Measurements from ENCODE around the gene ERAP2. TPM values are rescaled to one million over a fixed set of nuclear protein-coding genes. Genes with fewer than 3 reads are reported as not detected.

The ERAP2 gene
- total RNA-seq, 1 donor from 2014 or later, result 6.1 TPM

DNA sequence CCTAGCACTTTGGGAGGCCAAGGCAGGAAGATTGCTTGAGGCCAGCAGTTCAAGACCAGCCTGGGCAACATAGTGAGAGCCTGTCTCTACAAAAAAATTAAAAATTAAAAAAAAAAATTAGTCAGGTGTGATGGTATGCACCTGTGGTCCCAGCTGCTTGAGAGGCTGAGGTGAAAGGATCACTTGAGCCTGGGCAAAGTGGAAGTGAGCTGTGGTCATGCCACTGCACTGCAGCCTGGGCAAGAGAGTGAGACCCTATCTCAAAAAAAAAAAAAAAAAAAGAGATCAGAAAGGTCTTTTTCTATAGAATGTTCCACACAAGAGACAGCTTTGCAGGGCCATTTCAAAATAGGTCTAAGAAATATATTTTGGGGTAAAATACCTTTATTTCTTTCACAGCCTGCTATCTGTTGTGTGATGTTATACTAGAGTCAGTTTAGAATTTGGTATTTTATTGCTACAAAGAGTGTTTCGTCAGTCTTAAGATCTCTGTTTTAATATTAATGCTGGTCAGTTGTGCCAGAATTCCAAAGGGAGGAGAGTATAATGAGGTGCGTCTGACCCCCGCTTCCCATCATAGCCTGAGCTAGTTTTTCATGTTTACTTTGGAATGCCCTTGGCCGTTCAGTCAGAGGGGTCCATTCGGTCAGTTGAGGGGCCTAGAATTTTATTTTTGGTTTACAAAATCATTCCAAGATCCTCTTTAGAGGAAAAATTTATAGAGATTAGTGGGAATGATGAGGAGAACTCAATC lies 69.0 kb downstream of the ERAP2 start:
- intact Hi-C loops (cut with micrococcal nuclease), result no loop called here
- no peak for DNase-seq
- no peak for ATAC-seq

DNA sequence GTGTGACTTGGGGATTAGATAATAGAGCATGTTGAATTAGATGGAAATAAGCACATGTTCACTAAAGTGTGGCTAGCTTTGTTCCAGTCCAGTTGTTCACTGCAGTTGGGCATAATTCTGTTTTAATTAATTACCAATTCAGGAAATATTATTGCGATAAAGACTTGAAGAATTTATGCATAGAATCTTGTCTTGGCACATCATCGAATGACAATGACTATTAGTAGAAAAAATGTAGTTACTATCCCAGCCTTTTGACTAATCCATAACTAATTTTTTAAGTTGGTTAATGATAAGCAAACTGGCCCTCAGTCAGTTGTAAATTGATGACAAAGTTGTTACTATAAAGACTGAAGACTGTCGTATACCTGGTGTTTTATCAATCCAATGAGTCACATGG lies 70.1 kb downstream of the ERAP2 start:
- DNase-seq, result no peak
- ATAC-seq, result no peak
- intact Hi-C loops (cut with micrococcal nuclease), result no loop called here

DNA sequence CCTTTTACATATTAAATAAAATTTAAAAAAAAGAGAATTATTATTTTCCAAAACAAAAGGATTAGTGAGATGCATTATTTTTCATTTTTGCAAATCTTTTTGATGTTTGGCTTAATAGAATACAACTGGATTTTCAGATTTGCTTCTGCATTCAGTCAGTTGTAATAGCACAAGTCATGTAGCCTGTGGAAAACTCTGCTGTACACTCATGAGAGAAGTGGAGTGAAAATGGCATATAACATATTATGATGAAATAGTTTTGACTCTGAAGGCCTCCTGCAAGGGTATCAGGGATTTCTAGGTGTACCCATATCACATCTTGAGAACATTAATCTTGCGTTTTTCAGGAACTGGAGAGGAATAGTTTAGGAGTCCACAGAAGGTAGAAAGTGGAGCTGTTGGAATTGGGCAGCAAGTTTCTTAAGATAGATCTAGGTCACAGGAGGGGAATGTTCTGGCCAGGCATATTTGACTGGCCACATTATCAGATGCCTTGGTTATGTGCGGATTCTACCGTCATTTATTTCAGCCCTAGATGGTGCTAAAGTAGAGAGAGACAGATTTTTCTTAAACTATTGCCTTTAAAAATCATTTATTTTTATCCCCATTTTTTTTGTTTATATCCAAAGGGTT lies 75.9 kb downstream of the ERAP2 start:
- intact Hi-C loops (cut with micrococcal nuclease), result no loop called here

DNA sequence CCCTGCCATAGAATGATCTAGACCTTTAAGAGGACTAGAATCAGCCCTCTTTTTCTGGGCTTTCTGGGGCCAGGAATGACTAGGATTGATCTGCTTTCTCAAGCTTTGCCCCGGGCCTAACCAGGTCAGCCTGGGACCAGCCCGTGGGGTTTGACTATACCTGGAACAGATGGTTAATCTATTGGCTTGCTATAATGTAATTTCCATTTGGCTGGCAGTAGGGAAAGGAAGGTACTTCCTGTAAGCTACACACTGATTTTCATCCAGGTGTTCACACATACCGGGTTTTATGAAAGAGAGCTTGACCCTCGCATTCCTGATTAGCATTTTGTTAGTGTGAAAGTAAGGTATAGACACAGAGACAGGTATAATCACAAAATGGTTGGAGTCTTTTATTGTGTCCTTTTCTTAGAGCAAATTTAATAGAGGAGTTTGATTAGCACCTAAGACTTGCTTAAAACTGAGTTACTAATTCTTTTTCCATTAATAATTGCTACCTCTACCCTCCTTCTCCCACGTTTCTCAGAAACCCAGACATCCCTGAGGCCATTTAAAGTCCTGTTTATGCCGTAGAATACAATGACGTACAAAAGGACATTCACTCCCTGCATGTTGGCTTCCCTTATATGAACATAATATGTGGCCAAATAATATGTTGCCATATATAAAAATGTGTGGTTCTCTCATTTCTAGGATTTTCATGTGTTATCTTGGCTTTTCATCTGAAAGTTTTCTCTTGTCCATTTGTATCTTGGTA lies 76.9 kb downstream of the ERAP2 start:
- intact Hi-C loops (cut with micrococcal nuclease), result no loop called here
- ATAC-seq, result peak; percentile 24
- no peak for DNase-seq

More for the DNA sequence above, 75.9 kb downstream of the ERAP2 start:
- DNase-seq, result no peak
- peak; percentile 88 for ATAC-seq

DNA sequence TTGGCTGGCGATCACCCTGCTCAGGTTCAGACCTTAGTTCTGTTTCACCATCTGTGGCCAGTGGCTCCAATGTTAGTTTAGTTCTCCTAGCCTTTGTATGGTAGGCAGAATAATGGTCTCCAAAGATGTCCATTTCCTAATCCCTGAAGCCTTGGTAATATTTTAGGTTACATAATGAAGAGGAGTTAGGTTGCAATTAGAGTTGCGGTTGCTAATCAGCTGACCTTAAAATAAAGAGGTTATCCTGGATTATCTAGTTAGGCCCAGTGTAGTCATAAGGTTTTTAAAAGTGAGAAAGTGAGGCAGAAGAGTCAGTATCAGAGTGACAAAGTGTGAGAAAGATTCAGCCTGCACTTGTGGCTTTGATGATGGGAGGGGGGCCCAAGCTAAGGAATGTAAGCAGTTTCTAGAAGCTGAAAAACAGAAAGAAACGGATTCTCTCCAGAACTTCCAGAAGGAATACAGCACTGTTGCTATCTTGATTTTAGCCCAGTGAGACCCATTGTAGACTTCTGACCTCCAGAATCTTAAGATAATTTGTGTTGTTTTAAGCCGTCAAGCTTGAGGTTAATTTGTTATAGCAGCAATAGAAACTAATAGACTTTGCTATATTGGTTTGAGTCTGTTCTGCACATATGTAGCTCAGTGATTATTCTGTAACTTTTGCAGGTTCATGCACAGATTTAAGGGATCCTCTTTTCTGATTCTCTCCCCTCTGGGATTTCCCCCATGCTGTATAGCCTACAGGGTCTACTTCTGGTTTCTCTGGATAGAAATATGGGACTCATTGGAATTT lies 81.2 kb downstream of the ERAP2 start:
- intact Hi-C loops (cut with micrococcal nuclease), result no loop called here
- no peak for ATAC-seq

DNA sequence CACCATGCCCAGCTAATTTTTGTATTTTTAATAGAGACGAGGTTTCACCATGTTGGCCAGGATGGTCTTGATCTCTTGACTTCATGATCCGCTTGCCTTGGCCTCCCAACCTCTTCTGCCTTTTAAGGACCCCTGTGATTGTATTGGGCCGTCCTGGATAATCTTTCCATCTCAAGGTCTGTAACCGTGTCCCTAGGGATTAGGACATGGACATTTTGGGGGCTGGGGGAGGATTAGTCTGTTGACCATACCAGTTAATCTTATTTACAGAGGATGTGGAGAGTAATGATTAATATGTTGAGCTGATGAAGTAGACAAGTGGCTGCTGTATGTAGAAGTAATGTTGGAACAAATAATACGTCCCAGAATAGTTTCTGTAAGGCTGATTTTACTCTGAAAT lies 82.7 kb downstream of the ERAP2 start:
- DNase-seq (no peak), ATAC-seq (no peak)
- intact Hi-C loops (cut with micrococcal nuclease), result no loop called here

More for the DNA sequence above, 81.2 kb downstream of the ERAP2 start:
- no peak for DNase-seq

DNA sequence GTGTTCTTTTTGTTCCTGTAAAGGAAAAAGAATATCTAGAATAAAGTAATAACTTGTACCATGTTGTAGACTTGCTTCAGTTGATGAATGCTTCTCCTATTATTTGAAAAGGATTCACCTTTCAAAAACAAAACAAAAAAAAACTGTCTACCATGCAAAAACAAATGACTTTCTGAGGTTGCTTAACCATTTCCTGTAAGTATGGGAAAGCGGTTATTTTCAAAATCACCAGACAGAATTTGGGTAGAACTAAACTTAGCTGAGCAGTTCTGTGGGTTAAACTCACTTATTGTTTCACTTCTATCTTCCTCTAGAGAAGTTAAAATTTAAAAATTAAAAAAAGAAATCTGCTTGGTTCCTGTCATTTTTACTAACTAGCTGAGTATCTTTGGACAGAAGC lies 84.8 kb downstream of the ERAP2 start:
- DNase-seq (no peak), ATAC-seq (no peak)
- intact Hi-C loops (cut with micrococcal nuclease), result no loop called here

DNA sequence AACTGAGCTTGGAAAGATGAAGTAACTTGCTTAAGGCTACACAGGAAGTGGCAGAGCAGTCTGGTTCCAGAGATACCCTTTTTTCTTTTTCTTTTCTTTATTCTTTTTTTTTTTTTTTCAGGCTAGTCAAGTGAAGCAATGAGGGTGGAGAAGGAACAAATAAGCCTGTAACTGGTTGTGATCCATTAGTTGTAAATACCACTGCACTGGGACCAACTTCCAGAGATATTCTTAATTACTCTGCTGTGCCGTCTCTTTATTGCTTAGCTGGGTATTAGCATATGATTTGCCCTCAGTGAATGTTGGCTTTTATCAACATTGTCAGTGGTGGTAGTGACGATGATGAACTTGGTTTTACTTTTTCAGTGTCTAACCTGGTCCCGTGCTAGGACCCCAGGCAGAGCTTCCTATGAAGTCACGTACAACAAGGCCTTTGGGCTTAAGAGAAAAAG lies 86.3 kb downstream of the ERAP2 start:
- intact Hi-C loops (cut with micrococcal nuclease), result no loop called here
- DNase-seq (no peak), ATAC-seq (peak; percentile 16)

DNA sequence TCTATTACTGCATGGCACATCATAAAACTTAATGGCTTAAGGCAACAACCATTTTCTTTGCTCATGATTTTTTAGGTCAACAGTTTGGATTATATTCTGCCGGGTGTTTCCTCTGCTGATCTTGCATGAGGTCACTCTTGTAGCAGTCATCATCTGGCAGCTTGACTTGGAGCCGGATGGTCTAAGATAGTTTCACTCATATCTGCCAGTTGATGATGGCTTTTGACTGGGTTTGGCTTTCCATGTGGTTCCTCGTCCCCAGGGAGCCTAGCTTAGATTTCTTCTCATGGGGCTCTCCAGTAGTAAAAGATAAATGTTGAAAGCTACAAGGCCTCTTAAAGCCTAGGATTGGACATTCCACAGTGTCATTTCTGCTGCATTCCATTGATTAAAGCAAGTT lies 87.0 kb downstream of the ERAP2 start:
- peak; percentile 91 for ATAC-seq
- DNase-seq, result peak; percentile 48
- intact Hi-C loops (cut with micrococcal nuclease), result no loop called here

DNA sequence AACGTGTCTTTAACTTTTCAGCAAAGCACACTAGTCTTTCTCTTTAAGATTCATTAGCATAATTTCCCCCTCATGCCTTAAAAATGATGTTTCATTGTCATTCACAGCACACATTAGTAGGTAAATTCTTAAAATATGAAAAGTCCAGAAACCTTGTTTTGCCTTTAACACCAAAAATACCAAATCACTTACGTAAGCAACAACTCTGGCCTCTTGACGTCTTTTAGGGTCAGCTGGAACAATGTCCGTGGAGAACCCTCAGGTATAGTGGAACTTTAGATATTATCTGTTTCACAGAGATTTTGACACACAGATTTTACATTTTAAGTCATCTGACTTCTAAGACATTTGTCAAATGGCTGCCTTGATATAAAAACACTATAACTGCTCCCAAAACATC lies 90.5 kb downstream of the ERAP2 start:
- ATAC-seq, result no peak
- no peak for DNase-seq
- intact Hi-C loops (cut with micrococcal nuclease), result no loop called here

DNA sequence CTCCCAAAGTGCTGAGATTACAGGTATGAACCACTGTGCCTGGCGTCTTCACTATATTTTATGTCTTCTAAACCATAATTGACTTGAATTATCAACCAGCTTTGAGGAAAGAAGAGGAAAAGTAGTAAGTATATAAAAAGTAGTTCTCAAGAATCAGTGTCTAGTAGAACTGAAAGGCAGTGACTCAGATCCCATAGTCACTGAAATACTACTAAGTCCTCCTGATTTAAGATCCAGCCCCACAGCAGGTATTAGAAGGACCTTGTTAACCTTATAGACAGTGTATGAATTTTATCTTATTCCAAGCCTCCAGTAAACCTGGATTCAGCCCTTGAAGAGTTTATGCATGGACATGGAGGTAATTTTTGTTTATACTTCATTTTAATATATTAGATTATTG lies 91.1 kb downstream of the ERAP2 start:
- intact Hi-C loops (cut with micrococcal nuclease), result no loop called here
- DNase-seq (no peak), ATAC-seq (no peak)

DNA sequence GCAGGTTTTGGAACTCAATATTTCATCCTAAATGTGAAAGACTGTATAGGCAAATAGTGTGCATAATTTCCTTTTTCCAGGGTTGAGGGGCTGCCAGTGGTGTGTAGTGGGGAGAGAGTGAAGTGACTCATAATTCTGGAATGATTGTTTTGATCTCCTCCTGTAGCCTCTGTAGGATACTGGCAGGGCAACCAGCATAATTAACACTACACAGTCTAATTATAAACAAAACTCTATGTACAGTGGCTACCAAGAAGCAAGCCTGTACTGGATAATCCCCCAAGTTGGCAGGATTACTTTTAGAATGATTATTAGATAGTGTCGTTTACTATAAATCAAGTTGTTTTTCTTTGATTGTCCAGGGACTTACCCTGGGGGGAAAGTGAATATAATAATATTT lies 91.8 kb downstream of the ERAP2 start:
- intact Hi-C loops (cut with micrococcal nuclease), result no loop called here
- ATAC-seq (peak; percentile 85), DNase-seq (no peak)

DNA sequence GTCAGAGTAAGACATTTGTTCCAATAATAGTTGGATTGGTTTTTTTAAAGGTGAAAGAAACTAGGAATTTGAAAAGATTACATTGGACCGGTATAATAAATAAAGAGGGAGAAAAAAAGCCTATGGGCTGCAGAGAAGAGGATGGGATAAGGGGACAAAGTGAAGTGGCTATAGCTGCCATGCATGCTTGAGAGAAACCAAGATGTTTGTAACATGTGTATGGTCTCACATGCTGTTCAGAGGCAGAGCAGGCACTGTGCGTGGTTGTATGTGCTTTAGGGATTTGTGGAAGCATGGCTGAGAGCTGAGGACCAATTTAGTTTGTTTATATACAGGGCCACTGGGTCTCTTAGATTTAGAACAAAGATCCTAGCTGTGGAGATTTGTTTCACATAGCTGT lies 92.3 kb downstream of the ERAP2 start:
- intact Hi-C loops (cut with micrococcal nuclease), result no loop called here
- ATAC-seq (peak; percentile 71), DNase-seq (no peak)

Other genes with a start within 250 kb of the ERAP2 start
- 523 TPM for gene CAST, start 214.1 kb upstream of the ERAP2 start, total RNA-seq
- 39.4 TPM for gene ERAP1, start 68.6 kb upstream of the ERAP2 start, total RNA-seq
- gene LNPEP, start 59.6 kb downstream of the ERAP2 start, total RNA-seq, result 53.0 TPM

All from left ventricle myocardium superior (tissue), 1 donor.